HG03558 (cell line): Measurements from ENCODE around the gene SLC2A9.

ENCODE experiments used
- ATAC-seq: cut with Tn5 transposase; IDR thresholded peaks from one replicate; pipeline ENCODE4 v1.9.1; 2021; ENCODE audit warnings: moderate number of reproducible peaks; ENCODE audit not compliant: unreplicated experiment; ENCODE audit errors: extremely low read depth

The SLC2A9 gene

DNA sequence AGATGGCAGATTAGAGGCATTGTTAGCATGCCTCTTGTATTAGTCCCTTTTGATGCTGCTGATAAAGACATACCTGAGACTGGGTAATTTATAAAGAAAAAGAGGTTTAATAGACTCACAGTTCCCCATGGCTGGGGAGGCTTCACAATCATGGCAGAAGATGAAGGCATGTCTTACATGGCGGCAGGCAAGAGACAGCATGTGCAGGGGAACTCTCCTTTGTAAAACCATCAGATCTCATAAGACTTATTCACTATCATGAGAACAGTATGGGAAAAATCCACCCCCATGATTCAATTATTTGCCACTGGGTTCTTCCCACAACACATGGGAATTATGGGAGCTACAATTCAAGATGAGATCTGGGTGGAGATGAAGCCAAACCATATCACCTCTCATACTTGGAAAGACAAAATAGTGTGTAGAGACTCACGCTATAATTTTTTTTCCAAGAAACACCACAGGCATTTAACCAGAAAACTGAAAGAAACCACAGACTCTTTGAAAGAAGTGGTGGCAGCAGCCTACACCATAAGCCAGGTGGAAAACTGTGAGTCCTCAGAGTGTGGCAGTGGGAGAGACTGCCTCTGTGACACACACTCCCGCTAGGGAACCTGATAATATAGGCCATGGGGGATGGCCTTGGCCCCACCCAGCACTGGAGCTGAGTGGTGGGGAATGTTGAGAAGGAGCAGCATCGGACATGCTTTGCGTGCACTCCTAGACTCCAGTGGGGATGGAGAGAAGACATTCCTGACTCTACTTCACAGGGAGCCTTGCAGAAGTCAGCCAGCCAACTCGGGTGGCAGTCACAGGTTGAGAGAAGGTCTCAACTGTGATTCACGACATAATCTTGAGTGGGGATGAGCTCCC, 51.5 kb downstream of the SLC2A9 start:
- no peak for ATAC-seq

DNA sequence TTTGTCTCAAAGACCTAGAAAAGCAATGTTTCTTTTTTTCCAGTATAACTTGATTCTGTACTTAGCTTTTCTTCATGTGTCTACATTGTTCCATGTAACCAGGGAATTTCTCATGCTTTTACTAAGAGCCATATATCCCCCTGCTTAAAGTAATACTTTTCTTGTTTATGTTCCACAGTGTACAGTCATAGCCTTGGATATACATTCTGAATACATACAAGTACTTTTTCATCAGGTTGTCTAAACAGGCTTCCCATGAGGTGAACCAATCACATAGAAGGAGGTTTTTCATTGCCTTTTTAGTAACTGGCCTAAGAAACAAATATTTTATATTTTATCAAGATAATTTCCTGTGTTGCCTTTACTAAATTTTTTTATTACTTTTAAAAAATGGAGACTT, 52.8 kb downstream of the SLC2A9 start:
- ATAC-seq = no peak

DNA sequence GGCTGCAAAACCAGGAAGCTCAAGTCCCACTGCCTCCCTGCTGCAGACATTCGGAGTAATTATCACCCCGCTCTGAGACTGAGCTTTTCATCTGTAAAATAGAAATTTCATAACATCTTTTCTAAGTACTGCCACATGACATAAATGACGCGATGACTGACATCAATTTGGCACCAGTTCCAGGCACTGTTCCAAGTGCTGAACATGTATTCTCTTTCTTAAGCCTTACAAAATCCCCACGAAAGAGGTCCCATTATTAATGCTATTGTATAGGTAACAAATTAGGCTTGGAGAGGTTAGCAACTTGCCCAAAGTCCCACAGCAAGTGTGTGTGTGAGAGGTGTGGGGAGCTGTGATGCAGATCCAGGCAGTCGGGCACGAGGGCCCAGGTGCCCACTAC, 56.4 kb downstream of the SLC2A9 start:
- no peak for ATAC-seq

DNA sequence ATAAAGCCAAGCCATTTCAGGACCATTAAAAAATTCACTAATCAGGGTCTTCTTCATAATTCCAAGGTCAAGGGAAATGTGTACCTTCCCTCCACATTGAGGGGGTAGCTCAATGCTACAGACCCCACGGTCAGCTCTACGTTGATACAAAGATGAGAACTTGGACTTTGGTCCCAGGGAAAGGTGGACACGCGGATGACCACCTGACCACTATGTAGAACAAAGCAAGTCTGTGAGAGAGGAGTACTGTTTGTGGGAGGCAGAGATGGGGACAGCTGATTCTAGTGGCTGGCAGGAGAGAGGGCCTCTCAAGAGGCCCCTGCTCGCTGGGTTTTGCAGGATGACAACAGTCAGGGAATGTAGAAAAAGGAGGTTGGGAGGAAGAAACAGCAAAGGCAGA, 58.0 kb downstream of the SLC2A9 start:
- ATAC-seq = no peak

DNA sequence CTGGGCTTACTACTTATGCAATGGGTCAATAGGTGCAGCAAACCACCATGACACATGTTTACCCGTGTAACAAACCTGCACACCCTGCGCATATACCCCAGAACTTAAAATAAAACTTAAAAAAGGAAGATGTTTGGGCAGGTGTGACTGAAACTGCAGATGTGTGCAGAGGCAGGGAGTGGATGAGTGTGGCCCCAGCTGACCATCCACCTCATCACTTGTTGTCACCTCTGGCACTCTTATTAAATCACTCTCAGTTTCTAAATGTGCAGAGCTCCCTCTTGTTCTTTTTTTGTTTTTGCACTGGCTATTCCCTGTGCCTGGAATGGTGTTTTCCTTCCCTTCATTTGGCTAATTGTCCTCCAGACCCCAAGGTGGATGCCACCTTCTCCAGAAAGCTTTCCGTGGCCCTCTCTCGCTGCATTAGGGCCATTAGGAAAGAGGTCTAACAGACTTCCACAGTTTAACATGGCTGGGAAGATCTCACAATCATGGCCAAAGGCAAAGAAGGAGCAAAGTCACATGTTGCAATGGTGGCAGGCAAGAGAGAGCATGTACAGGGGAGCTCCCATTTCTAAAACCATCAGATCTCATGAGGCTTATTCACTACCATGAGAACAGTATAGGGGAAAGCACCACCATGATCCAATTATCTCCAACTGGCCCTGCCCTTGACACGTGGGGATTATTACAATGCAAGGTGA, 58.5 kb downstream of the SLC2A9 start:
- ATAC-seq = no peak

DNA sequence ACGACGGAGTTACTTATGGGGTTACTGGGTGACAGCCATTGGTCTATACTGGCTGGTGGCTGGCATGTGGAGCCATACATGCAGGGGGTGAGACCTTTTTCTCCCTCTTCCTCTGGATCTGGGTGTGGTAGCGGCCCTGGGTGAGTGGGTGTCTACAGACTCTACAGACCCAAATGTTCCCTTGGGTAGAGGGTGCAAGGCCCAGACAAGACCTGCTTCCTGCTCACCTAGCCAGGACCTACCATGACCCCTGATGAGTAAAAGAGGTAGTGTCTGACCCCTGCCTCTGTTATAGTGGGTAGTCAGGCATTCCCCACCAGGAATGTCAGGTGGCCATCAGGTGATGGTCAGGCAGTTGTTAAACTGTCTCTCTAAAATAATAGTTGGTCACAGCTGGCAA, 66.8 kb downstream of the SLC2A9 start:
- ATAC-seq = no peak

- no peak for ATAC-seq
Observed at GRCh38 chr4:9953089-9953488, 68.2 kb downstream of the SLC2A9 start.

GRCh38 chr4:9952415-9952950, 68.8 kb downstream of the SLC2A9 start:
- no peak for ATAC-seq

DNA sequence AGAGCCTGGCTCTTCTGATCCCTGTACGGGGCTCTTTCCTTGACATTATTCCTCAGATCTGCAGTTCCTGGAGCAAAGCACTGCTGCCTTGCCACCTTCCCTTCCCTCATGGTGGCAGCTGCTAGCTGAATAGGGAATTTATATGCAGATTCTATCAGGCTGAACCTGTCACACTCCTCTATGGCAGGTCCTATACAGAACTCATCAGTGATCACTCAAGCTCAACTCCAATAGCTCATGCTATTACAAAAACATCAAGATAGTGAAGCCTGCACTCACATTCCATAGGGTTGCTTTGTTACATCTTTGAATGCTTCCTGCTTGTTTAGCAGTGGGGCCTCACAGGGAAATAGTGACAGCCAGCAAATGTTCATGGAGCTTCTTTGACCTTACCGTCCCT, 71.7 kb downstream of the SLC2A9 start:
- ATAC-seq = no peak

DNA sequence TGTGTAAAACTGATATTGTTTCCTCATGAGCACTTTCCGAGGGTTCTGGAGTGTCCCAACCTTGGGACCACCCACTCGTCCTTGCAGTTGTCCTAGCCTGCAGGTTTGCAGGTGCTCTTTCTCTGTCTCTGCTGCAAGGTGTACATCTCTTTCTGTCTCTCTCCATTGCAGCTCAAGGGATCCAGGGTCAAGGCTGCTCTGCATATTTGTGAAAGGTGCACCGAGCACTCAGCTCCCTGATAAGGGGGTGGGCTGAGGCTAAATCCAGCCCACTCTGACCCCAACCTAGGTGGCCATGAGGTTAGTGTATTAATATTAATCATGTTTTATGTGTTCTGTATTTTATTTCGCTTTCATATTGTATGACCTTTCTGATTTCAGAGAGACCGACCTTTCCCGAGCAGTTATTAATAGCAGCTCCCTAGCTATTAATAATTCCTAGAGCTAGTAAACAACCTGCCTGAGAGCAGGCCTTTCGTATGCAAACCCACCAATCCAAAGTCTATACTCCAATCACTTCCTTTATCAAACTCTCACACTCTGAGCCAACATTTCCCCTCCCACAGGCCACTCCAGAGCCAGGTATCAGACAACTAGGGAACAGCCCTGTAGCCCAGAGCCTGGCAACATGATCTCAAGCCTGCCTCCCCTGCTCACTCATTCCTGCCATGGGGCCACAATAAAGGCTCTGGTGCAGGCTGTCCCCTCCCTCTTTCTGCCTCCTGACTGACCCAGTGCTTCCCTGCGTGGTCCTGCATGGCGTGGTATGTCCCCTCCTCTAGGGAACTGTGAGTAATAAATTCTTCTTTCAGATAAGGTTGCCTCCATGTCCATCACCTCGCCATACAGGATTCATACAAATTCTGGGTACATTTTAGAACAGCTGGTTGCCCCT, 73.9 kb downstream of the SLC2A9 start:
- no peak for ATAC-seq

DNA sequence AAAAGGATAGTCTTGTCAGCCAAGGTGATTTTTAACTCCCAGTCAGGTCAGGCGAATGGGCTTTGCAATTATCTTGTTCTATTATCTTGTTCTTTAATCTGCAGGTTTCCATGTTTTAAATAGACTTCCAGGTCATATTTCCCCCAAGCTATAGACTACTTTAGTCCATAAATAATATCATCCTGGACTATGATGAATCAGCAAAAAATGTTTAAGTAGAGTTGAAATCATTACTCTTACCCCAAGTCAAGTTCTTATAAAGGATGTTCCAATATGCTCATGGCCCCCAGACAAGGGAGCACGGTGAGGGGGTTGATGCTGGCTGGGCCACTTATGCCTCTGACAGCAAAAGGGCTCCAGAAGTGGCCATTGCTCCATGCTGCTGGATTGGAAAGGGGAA, 75.1 kb downstream of the SLC2A9 start:
- ATAC-seq = no peak

GRCh38 chr4:9944431-9945425, 76.6 kb downstream of the SLC2A9 start:
- ATAC-seq = no peak

DNA sequence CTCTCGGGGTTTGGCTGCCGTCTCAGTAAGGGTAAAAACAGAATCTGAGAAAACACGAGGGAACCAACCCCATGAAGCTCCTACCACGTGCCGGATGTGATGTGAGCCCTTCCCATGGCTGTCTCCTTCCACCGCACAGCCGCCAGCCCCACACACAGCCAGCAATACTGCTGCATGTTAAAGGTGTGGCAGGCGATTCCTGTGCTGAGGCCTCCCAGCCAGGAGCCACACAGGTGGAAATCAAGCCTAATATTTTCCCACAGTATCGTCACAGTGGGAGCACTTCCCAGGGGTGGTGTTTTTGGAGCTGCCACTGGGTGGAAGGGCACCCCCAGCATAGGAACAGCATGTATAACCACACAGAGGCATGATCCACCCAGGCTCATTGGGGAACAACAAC, 77.5 kb downstream of the SLC2A9 start:
- no peak for ATAC-seq

DNA sequence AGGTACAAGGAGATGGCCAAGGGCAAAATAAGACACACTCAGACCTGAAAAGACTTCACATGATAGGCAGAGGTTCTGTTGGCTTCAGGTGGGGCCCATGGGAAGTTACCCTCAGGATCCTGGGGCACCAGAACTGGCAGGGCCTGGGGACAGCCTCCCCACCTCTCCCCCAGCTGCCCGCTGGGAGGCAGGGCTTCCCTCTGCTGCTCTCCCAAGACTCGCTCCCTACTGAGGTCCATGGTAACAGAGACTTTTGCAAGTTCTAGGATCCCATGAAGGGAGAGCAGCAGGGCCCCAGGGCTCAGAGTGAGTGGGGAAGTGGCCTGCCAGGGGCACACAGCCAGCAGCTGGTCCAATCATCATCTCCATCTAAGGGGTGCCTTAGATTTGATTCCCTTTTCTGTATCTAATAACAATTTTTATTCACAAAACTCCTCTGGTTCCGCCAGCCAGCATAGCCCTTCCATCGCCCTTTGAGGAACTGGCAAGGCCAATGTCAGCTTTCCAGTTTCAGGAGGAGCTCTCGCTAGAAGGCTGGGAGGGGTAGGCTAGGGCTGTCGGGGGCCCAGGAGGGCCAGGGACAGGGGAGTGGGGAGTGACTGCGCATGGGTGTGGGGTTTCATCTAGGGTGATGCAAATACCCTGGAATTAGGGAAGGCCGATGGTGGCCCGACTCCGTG, 78.2 kb downstream of the SLC2A9 start:
- no peak for ATAC-seq

DNA sequence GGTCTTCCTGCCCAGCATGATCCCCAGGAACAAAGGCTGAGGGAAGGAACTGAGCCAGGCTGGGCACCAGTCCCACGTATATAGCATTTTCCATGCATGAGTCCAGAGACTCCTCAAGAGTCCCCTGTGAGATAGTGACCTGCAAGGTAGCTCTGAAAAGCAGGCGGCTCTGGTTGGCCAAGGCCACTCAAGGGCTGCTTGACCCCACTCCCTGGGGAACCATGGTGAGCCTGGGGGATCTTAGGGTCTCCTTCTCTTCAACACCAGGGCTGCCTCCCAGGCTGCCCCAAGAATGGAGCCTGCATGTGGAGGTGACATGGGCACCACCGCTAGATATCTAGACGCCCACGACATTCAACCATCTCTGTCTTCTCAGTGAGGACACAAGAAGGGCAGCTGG, 79.2 kb downstream of the SLC2A9 start:
- ATAC-seq = no peak

GRCh38 chr4:9940041-9940440, 81.3 kb downstream of the SLC2A9 start:
- ATAC-seq = no peak

DNA sequence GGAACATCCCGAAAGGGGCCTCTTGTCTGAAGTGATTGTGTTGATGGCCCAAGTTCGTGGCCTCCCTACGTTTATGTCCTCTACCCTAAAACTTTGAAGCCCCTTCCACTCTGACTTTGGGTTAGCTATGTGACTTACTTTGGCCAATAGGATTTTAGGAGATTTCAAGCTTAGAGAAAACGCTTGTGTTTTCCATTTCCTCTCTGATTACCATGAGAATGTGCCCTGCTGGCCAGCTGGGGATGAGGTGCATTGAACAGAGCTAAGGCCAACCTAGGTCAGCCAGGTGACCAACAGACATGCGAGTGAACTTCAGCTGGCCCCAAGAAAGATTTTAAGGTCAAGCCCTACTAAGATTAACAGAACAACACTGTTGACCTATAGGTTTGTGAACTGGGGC, 82.4 kb downstream of the SLC2A9 start:
- ATAC-seq = no peak

GRCh38 chr4:9937078-9937477, 84.2 kb downstream of the SLC2A9 start:
- ATAC-seq = no peak

GRCh38 chr4:9936129-9936644, 85.1 kb downstream of the SLC2A9 start:
- no peak for ATAC-seq
